GM19035 (cell line): ENCODE data around the gene SKAP1.

Source experiments
- ATAC-seq: cut with Tn5 transposase; IDR thresholded peaks from one replicate; pipeline ENCODE4 v1.9.1; 2021; ENCODE audit not compliant: unreplicated experiment

Gene SKAP1

DNA sequence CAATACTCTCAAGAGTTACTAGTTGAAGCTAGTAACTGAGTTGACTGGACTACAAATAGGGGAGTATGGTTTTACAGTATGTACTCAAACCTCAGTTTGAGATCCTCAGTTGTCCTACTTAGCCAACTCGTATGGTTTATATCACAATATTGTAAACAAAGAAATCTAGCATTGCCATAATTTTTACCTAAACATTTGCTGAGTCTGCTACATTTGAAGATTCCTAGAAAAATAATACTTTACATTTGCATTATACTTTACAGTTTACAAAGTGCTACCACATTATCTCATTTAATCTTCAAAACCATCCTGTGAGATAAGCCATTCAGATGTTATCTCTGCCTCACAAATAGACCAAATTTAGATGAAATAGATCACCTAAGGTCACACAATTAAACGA is 345.1 kb downstream of the SKAP1 start:
- no peak for ATAC-seq
